ENCODE measurements around the gene TACC2. TPM values are rescaled to one million over a fixed set of nuclear protein-coding genes. Genes with fewer than 3 reads are reported as not detected.

The TACC2 gene
- total RNA-seq, 4 donors from 2014 or later: 11.5 to 73.0 (median 14.5) TPM

GRCh38 chr10:121947343-121948330 is 41.3 kb upstream of the TACC2 start:
- H3K4me1 ChIP-seq: no peaks in the 10 kb centered on the region
- no peaks in the 10 kb centered on the region for H3K27me3 ChIP-seq
- H3K36me3 ChIP-seq: no peaks in the 10 kb centered on the region
- intact Hi-C loops (cut with DNase I; ENCODE audit: low total_unique reads): no loop called here
- no peak for DNase-seq
- no peak overlapping the region for H3K27ac ChIP-seq
- TF ChIP-seq CTCF (IDR thresholded peaks at IDR 0.05) (no peak), POLR2A (IDR thresholded peaks at IDR 0.05) (no peak)
- H3K9me3 ChIP-seq: no peaks in the 10 kb centered on the region
- no peak overlapping the region for H3K4me3 ChIP-seq

- no peak for TF ChIP-seq CTCF (IDR thresholded peaks at IDR 0.05)
- no peak for TF ChIP-seq POLR2A (IDR thresholded peaks at IDR 0.05)
- Histone ChIP-seq H3K4me3 (no peak overlapping the region), H3K9me3 (no peaks in the 10 kb centered on the region), H3K27me3 (no peaks in the 10 kb centered on the region), H3K27ac (no peak overlapping the region), H3K4me1 (no peaks in the 10 kb centered on the region), H3K36me3 (no peaks in the 10 kb centered on the region)
- intact Hi-C loops (cut with DNase I; ENCODE audit: low total_unique reads): no loop called here
- DNase-seq: no peak
Measured at GRCh38 chr10:121949049-121949448, 39.9 kb upstream of the TACC2 start.

GRCh38 chr10:121949451-121949850 is 39.5 kb upstream of the TACC2 start:
- Histone ChIP-seq H3K27ac (no peak overlapping the region), H3K4me1 (no peaks in the 10 kb centered on the region), H3K36me3 (no peaks in the 10 kb centered on the region), H3K4me3 (no peak overlapping the region), H3K9me3 (no peaks in the 10 kb centered on the region), H3K27me3 (no peaks in the 10 kb centered on the region)
- TF ChIP-seq CTCF (IDR thresholded peaks at IDR 0.05) (no peak), POLR2A (IDR thresholded peaks at IDR 0.05) (no peak)
- no peak for DNase-seq
- intact Hi-C loops (cut with DNase I; ENCODE audit: low total_unique reads): no loop called here

- TF ChIP-seq CTCF (IDR thresholded peaks at IDR 0.05) (no peak), POLR2A (IDR thresholded peaks at IDR 0.05) (no peak)
- Histone ChIP-seq H3K9me3 (no peaks in the 10 kb centered on the region), H3K4me3 (no peak overlapping the region), H3K27ac (no peak overlapping the region), H3K27me3 (no peaks in the 10 kb centered on the region), H3K36me3 (no peaks in the 10 kb centered on the region), H3K4me1 (no peaks in the 10 kb centered on the region)
- no peak for DNase-seq
- intact Hi-C loops (cut with DNase I; ENCODE audit: low total_unique reads): no loop called here
Measured at GRCh38 chr10:121952226-121952625, 36.7 kb upstream of the TACC2 start.
